Superior temporal gyrus (tissue), 1 donor: Measurements from ENCODE around the gene SLC5A2.

Experiments used
- DNase-seq: peaks from one replicate; pipeline ENCODE4 v3.0.0-alpha.2; 2016; ENCODE audit errors: extremely low spot score

The SLC5A2 gene

DNA sequence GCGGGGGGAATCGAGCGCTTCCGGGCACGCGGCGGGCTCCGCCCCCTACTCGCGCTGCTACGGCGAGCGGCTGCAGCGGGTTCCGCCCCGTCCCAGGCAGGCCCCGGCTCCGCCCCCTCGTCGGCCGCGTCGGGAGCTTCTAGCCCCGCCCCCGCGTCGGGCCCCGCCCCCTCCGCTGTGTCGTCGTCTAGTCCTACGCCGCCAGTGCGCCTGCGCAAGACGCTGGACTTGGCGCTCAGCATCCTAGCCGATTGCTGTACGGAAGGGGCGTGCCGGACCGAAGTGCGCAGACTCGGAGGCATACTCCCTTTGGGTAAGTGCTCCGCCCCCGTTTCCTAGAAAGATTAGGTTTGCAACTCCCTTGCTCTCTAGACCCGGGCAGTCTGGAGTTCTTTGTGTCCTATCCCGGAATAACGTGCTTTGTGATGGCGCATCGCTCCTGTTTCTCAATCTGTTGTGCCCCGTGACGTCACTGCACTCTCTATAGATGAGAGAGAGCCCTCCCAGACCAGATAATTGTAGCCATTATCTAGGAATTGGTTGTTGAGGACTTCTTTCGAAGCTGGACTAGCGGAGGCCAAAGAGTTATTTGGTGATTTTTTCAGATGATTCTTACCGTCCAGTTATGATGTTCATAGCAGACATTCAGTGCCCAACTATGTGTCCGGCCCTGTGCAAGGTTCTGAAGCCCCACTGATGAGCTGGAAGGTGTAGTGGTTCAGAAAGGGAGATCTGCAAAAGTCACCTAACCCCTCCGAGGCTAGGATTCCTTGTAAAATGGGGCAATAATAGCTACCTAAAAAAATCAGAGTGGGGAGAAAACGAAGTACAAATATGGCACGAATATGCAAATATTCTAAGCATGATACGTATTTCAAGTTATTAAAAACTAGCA lies 23.0 kb upstream of the SLC5A2 start:
- peak; percentile 100 for DNase-seq

DNA sequence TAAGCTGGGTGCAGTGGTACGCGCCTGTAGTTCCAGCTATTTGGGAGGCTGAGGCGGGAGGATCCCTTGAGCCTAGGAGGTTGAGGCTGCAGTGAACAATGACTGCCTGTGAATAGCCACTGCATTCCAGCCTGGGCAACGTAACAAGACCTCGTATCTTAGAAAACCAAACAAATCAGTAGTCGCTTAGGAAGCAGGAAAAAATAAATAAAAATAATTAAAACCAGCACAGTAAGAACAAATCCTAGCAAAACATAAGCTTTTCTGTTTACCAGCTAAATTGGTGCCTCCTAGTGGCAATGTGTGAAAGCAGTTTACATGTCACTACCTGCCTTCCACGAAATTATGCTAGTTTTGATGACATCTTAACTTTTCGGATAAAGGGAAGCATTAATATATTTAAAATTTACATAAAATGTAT lies 22.3 kb upstream of the SLC5A2 start:
- DNase-seq: peak; percentile 55

DNA sequence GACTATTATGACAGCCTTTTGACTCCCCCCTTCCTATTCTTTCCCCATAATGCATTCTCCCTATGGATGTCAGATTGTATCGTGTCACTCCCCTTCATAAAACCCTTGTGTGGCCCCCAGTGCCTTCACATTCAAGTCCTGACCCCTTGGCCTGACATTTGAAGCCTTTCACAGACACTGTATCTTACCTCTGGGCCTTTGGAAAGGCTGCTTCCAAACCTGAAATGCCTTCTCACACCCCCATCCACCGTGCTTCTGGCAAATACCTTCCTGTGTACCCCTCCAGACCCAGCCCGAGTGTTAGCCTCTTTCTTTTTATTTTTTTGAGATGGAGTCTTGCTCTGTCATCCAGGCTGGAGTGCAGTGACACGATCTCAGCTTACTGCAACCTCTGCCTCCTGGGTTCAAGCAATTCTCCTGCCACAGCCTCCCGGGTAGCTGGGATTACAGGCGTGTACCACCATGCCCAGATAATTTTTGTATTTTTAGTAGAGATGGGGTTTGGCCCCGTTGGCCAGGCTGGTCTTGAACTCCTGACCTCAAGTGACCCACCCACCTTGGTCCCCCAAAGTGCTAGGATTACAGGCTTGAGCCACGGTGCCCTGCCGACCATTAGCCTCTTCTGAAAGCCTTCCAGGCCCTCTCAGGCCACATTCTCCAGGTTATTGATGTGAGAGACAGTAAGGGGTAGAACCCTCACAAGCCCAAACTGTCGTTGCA lies 21.6 kb upstream of the SLC5A2 start:
- DNase-seq: no peak

DNA sequence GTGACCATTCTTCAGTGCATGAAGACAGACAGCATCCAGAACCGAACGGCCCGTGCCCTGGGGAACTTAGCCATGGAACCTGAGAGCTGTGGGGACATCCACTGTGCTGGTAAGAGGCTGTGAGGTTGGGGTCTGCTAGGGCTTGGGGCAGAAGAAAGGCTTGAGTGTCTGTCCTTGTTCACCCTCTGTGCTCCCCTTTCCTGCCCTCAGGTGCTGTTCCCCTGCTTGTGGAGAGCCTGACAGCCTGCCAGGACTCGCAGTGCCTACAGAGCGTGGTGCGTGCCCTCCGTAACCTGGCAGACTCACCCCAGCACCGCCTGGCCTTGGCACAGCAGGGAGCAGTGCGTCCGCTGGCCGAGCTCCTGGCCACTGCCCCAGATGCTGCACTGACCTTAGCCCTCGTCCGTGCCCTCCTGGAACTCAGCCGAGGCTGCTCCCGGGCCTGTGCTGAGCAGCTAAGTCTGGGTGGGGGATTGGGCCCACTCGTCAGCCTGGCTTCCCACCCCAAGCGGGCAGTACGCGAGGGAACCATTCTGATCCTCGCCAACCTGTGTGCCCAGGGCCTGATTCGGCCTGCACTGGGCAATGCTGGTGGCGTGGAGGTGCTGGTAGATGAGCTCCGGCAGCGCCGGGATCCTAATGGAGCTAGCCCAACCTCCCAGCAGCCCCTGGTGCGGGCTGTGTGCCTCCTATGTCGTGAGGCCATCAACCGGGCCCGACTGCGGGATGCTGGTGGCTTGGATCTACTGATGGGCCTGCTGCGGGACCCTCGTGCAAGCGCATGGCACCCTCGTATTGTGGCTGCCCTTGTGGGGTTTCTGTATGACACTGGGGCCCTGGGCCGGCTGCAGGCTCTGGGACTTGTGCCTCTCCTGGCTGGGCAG lies 20.8 kb upstream of the SLC5A2 start:
- DNase-seq: no peak

DNA sequence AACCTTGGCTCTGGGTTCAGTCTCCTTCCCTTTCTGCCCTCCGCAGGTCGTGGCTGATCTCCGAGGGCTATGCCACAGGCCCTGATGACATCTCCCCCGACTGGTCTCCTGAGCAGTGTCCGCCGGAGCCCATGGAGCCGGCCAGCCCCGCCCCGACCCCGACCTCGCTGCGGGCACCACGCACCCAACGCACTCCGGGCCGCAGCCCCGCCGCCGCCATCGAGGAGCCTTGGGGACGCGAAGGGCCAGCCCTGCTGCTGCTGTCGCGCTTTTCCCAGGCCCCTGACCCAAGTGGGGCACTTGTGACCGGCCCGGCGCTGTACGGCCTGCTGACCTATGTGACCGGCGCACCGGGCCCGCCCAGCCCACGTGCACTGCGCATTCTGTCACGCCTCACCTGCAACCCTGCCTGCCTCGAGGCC lies 18.6 kb upstream of the SLC5A2 start:
- DNase-seq: no peak

DNA sequence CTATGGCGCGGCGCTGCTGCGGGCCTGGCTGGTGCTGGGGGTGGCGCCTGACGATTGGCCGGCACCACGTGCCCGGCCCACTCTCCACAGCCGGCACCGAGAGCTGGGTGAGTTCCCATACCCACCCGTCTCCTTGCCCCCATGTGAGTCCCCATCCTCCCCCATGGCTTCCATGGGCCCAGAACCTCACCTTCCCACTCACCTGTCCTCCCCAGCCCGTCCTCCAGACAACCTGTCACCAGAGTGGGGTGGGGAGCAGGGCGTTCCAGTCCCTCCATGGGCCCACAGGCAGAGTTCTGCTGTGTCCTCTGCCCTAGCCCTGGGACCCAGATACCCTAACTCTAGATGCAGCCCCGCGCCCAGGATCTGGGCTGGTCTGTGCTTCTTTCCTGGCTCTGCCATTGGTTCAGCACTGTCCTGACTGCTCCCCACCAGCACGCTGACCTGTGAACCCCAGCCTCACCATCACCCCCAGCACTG lies 18.1 kb upstream of the SLC5A2 start:
- DNase-seq: no peak

DNA sequence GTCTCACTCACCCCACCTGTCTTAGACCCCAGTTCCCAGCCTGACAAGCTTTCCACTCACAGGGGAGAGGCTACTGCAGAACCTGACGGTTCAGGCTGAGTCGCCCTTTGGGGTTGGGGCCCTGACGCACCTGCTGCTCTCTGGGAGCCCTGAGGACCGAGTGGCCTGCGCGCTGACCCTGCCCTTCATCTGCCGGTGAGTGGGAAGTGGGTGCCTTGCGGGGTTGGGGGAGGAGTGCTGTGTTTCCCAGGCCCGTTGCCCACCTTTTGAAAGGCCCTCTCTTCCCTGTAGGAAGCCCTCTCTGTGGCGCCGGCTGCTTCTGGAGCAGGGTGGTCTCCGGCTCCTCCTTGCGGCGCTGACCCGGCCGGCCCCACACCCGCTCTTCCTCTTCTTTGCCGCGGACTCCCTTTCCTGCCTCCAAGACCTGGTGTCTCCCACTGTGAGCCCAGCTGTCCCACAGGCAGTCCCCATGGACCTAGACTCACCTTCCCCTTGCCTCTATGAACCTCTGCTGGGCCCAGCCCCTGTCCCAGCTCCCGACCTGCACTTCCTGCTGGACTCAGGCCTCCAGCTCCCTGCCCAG lies 17.0 kb upstream of the SLC5A2 start:
- DNase-seq: no peak

DNA sequence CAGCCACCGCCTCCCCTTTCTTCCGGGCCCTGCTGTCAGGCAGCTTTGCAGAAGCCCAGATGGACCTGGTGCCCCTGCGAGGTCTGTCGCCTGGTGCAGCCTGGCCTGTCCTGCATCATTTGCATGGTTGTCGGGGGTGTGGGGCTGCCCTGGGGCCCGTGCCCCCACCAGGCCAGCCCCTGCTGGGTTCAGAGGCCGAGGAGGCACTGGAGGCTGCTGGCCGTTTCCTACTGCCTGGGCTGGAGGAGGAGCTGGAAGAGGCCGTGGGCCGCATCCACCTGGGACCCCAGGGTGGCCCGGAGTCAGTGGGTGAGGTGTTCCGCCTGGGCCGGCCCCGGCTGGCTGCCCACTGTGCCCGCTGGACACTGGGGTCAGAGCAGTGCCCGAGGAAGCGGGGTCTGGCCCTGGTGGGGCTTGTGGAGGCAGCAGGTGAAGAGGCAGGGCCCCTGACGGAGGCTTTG lies 16.5 kb upstream of the SLC5A2 start:
- no peak for DNase-seq

DNA sequence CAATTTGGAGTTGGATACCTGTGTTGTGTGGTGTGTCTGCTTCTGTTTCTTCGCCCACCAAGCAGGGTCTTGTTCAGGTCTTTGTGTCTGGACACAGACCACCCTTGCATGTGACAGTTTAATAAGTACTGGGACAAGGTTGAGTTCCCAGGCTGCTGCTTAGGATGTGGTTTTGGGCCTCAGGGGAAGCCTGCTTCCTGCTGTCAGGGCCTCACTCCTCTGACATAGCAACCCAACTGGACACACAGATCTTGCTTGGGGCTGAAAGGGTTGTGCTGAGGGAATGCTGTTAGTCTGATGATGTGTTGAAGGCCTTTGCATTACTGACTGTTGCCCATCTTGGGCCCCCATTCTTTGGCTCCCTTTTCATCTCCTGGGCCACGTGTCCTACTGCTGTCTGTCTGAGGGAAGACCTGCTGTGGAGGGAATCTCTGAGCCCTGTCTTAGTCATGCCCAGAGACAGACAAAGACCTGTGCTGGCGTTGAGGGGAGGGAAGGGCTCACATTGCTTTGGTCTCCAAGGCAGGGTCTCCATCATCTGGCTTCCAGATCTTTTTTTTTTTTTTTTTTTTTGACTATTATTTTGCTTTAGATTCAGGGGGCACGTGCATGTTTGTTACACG lies 15.7 kb upstream of the SLC5A2 start:
- no peak for DNase-seq

DNA sequence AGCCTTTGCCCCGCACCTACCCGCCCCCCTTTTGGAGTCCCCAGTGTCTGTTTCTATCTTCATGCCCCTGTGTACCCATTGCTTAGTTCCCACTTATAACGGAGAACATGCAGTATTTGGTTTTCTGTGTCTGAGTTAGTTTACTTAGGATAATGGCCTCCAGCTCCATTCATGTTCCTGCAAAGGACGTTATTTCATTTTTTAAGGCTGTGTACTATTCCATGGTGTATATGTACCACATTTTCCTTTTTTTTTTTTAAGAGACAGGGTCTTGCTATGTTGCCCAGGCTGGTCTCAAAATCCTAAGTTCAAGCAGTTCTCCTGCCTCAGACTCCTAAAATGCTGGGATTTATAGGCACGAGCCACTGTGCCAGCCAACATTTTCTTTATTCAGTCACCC lies 15.1 kb upstream of the SLC5A2 start:
- DNase-seq: no peak

DNA sequence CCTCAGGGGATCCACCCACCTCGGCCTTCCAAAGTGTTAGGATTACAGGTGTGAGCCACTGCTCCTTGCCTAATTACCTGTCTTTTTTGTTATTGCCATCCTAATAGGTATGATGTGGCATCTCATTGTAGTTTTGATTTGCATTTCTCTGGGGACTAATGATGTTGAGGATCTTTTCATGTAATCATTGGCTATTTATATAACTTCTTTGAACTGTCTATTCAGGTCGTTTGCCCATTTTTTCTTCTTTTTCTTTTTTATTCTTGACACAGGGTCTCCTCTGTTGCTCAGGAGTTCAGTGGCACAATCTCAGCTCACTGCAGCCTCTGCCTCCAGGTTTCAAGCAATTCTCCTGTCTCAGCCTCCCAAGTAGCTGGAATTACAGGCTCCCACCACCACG lies 12.3 kb upstream of the SLC5A2 start:
- DNase-seq: no peak

DNA sequence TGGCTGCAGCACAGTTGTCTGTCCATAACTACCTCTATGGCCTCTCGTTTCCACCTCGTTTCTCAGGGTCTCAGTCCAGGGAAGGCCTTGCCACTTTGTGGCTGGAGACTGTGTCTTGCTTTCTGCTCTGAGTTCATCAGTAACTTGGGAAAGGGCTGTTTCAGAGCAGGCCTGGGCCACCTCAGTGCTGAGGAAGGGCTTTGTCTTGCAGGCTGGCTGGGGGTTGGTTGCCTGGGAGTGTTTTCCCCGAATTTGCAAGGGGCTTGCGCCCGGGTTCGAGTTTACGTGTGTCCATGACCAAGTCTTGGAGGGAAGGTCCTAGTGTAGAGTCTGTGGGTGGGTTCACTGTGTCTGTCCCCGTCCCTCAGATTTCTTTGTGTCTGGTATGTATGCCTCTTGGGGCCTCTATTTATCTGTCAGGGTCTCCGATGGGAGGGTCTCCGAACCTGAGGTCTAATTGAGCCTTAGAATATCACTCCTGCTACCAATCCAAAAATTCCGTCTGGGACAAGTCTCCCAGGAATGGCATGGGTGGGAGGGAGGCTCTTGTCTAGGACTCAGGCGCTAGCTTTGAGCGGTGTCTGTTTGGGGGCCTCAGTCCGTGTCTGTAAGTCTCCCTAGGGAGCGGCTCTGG lies 11.6 kb upstream of the SLC5A2 start:
- no peak for DNase-seq

DNA sequence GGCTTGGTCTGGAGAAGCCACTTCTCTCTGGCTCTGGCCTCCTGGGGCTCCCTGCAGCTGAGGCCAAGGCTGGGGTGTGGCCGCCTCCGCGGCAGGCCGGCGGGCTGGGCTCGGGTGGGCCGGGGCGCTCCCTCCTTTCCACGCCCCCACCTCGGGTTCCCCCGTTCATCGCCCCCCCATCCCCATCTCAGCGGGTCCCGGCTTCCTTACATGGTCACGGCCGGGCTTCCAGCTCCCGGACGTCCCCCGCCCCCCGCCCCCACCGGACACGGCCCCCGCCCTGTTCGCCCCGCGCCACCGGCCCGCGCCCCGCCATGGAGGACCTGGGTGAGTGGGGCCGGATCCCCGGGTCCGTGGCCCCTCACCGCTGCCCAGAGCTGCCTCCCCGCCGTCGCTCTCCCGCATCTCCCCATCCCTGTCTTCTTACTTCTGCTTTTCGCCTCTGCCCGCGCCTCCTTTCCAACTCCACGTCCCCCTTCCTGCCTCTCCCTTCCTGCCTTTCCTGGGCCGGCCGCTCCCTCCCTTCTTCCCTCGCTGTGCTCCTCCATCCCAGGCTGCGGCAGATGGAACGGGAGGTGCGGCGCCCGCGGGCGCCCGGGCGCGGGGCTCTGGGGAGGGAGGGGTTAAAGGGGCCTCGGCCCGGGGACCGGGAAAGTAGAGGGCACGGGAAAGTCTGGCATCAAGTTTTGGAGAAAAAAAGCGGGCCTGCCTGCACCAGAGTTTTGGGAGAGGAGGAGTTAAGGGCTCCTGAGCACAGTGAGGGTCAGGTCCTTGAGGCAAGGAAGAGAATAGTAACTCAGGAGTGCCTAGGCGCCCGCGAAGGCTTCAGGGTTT lies 10.8 kb upstream of the SLC5A2 start, which contains the start of gene TGFB1I1:
TGFB1I1 (plus strand) TSS at position 278 of the 834 bp plus-strand sequence; CDS start at position 315, 37 bp downstream.
- DNase-seq: no peak

DNA sequence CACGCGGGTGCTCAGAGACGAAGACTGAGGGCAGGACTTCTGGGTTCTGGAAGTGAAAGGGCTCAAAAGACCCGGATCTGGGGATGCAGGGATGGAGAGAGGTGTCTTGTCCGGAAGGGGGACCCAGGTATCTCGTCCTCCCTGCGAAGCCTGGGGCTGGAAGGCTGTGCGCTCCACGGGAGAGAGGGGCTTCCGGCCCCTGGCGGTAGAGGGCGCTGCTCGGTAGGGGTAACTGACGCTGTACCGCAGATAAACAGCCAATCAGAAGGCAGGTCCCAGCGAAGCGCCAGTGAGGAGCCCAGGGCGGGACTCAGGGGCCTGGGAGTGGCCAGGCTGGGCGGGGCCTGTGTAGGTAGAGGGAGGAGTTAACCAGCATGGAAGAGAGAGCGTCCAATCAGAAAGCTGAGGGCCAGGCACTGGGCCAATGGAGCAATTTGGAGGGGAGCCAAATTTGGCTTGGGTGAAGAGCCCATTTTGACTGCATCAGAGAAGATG lies 10.2 kb upstream of the SLC5A2 start:
- DNase-seq: no peak

DNA sequence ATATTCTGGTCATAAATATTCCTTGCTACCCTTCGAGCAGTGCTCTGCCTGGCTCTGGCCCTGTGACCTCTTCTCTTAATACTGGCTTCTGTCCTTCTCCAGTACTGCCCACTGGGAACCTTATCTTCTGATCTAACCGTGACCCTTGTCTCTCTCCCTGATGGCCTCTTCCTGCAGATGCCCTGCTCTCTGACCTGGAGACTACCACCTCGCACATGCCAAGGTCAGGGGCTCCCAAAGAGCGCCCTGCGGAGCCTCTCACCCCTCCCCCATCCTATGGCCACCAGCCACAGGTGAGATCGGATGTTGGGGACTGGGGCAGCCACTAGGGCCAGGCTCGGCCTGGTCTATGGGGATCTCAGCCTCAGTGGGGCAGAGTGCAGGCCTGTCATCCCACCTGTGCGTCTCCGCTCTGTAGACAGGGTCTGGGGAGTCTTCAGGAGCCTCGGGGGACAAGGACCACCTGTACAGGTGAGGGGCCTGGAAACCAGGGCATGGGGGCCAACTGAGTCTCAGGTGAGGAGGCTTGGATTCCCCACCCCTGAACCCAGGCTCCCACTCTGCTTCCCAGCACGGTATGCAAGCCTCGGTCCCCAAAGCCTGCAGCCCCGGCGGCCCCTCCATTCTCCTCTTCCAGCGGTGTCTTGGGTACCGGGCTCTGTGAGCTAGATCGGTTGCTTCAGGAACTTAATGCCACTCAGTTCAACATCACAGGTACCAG lies 9.5 kb upstream of the SLC5A2 start:
- DNase-seq: no peak

DNA sequence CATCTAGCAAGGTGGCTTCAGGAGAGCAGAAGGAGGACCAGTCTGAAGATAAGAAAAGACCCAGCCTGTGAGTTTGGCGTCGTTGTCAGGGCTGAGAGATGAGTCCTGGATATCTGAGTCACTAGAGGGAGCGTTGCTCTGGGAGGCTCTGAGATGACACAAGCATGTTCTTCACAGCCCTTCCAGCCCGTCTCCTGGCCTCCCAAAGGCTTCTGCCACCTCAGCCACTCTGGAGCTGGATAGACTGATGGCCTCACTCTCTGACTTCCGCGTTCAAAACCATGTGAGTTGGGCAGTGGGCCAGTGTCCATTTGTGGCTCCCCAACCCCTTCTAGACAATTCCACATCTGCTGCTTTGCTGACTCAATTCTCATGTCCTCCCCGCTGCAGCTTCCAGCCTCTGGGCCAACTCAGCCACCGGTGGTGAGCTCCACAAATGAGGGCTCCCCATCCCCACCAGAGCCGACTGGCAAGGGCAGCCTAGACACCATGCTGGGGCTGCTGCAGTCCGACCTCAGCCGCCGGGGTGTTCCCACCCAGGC lies 8.7 kb upstream of the SLC5A2 start:
- no peak for DNase-seq

DNA sequence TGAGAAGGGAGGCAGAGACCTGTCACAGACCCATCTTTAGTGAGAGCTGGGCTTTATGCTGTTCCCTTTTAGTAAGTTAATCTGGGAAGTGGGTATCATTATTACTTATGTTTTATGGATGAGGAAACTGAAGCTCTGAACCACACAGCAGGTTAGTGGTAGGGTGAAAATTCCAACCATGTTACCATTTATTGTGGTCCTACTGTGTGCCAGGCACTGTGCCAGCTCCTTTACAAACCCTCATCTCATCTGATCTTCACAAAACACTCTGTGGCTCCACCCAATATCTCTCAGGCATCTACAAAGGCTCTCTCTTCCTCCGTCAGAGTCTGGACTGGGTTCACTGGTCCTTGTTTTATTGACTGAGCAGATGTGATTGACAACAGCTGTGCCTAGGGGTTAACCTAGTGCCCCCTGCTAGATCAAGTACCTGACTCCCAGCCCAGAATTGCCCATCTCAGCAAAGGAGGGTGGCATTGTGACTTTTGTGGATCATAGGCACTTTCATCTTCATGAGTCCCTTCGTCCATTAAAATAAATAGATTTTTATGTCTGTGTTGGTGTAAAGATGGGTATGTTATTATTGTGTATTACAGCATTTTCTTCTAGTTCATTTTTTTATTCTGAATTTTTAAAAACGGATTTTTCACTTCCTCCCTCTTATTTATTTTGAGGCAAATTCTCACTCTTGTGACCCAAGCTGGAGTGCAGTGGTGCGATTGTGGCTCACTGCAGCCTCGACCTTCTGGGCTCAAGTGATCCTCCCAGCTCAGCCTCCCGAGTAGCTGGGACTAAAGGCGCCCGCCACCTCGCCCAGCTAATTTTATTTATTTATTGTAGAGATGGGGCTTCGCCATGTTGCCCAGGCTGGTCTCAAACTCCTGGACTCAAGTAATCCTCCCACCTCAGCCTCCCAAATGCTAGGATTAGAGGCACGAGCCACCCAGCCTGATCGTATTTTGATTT lies 7.9 kb upstream of the SLC5A2 start:
- DNase-seq: no peak
